OCI-LY1 (cell line): Measurements from ENCODE around the gene CACNB3.

Experiments used
- H2AFZ ChIP-seq: fragments of 200-600 bp; sonication (generic), shearing (Covaris generic); 2 replicates; pipeline ENCODE4 v1.6.0; 2014; ENCODE audit warnings: antibody characterized with exemption, mild to moderate bottlenecking, low read length
- H3F3A ChIP-seq: fragments of 200-600 bp; sonication (generic), shearing (Covaris generic); 2 replicates; pipeline ENCODE4 v1.6.0; 2014; ENCODE audit warnings: mild to moderate bottlenecking, antibody characterized with exemption, low read length, moderate library complexity; ENCODE audit not compliant: insufficient read depth
- H3K27ac ChIP-seq: fragments of 200-600 bp; sonication (generic); 2 replicates; pipeline ENCODE4 v1.5.1; 2014; ENCODE audit warnings: low read length, mixed run types, mild to moderate bottlenecking, low read depth; ENCODE audit not compliant: poor library complexity, severe bottlenecking
- H3K27me3 ChIP-seq: fragments of 200-600 bp; sonication (generic); 2 replicates; pipeline ENCODE4 v1.6.0; 2014; ENCODE audit warnings: antibody characterized with exemption, mild to moderate bottlenecking, low read length, moderate library complexity; ENCODE audit not compliant: insufficient read depth
- H3K36me3 ChIP-seq: fragments of 200-600 bp; sonication (generic); 2 replicates; pipeline ENCODE4 v1.6.1; 2014; ENCODE audit warnings: mild to moderate bottlenecking, antibody characterized with exemption, low read length, moderate library complexity, mixed read lengths; ENCODE audit not compliant: insufficient read depth
- H3K4me1 ChIP-seq: fragments of 200-600 bp; sonication (generic); 2 replicates; pipeline ENCODE4 v1.5.1; 2014; ENCODE audit warnings: mild to moderate bottlenecking, low read length, moderate library complexity; ENCODE audit not compliant: insufficient read depth, severe bottlenecking
- H3K4me2 ChIP-seq: fragments of 200-600 bp; sonication (generic), shearing (Covaris generic); 2 replicates; pipeline ENCODE4 v1.6.1; 2014; ENCODE audit warnings: low read length
- H3K4me3 ChIP-seq: fragments of 200-600 bp; sonication (generic); 2 replicates; pipeline ENCODE4 v1.5.1; 2014; ENCODE audit warnings: low read length, low read depth, mild to moderate bottlenecking, mixed read lengths; ENCODE audit not compliant: poor library complexity, severe bottlenecking
- H3K79me2 ChIP-seq: fragments of 200-600 bp; shearing (Covaris generic); 2 replicates; pipeline ENCODE4 v1.6.1; 2016; ENCODE audit warnings: mixed run types, low read length, mixed read lengths; ENCODE audit not compliant: insufficient read depth
- H3K9ac ChIP-seq: fragments of 200-600 bp; sonication (generic), shearing (Covaris generic); 2 replicates; pipeline ENCODE4 v1.6.1; 2014; ENCODE audit warnings: mild to moderate bottlenecking, low read length, mixed read lengths
- H3K9me2 ChIP-seq: fragments of 200-600 bp; sonication (generic), shearing (Covaris generic); 2 replicates; pipeline ENCODE4 v1.6.1; 2014; ENCODE audit warnings: low read depth, mild to moderate bottlenecking, low read length, mixed read lengths
- H3K9me3 ChIP-seq: fragments of 200-600 bp; shearing (Covaris generic); 2 replicates; pipeline ENCODE4 v1.6.1; 2014; ENCODE audit warnings: low read length, mixed read lengths
- H4K20me1 ChIP-seq: fragments of 200-600 bp; sonication (generic), shearing (Covaris generic); 2 replicates; pipeline ENCODE4 v1.6.0; 2016; ENCODE audit warnings: mild to moderate bottlenecking, low read length; ENCODE audit not compliant: insufficient read depth
- CTCF ChIP-seq: fragments of 200-600 bp; sonication (generic), shearing (Covaris generic); IDR thresholded peaks from 2 replicates; pipeline ENCODE4 v1.5.1; 2017; ENCODE audit warnings: mild to moderate bottlenecking, antibody characterized with exemption, low read length, moderate library complexity, mixed read lengths
- EZH2 ChIP-seq: fragments of 200-600 bp; sonication (generic), shearing (Covaris generic); IDR thresholded peaks from 2 replicates; pipeline ENCODE4 v1.8.0; 2017; ENCODE audit warnings: borderline replicate concordance, mixed run types, mild to moderate bottlenecking, antibody characterized with exemption, low read length, moderate library complexity, mixed read lengths

Gene CACNB3

GRCh38 chr12:48800457-48800856 lies 17.8 kb upstream of the CACNB3 start:
- Histone ChIP-seq H3K36me3 (no peaks in the 10 kb centered on the region), H3K9me2 (no peaks in the 10 kb centered on the region), H3K4me3 (no peak overlapping the region), H3K4me1 (no peaks in the 10 kb centered on the region), H3K9ac (no peak overlapping the region), H2AFZ (no peak overlapping the region), H3F3A (no peaks in the 10 kb centered on the region), H3K9me3 (no peaks in the 10 kb centered on the region), H3K79me2 (no peaks in the 10 kb centered on the region), H3K4me2 (no peak overlapping the region), H3K27me3 (no peaks in the 10 kb centered on the region), H4K20me1 (no peaks in the 10 kb centered on the region), H3K27ac (no peak overlapping the region)
- TF ChIP-seq EZH2 (no peak), CTCF (no peak)

- no peak for TF ChIP-seq CTCF
- no peak for TF ChIP-seq EZH2
- Histone ChIP-seq H3K4me2 (no peak overlapping the region), H3K9ac (no peak overlapping the region), H3F3A (no peaks in the 10 kb centered on the region), H3K27me3 (no peaks in the 10 kb centered on the region; the same call in 1 of the 2 replicates), H3K36me3 (no peaks in the 10 kb centered on the region), H2AFZ (no peak overlapping the region), H4K20me1 (no peaks in the 10 kb centered on the region), H3K4me3 (no peak overlapping the region), H3K4me1 (no peaks in the 10 kb centered on the region), H3K9me3 (no peaks in the 10 kb centered on the region), H3K27ac (no peak overlapping the region), H3K9me2 (no peaks in the 10 kb centered on the region), H3K79me2 (no peaks in the 10 kb centered on the region)
Measured at GRCh38 chr12:48800971-48801370, 17.3 kb upstream of the CACNB3 start.

- Histone ChIP-seq H3K4me2 (no peak overlapping the region), H3K36me3 (no peaks in the 10 kb centered on the region)
- TF ChIP-seq EZH2 (no peak), CTCF (no peak)
Measured at GRCh38 chr12:48803675-48804074, 14.6 kb upstream of the CACNB3 start.

More at GRCh38 chr12:48803675-48804074, 14.6 kb upstream of the CACNB3 start:
- H3K4me3 ChIP-seq, result no peak overlapping the region
- no peak overlapping the region for H3K27ac ChIP-seq
- no peaks in the 10 kb centered on the region; the same call in 1 of the 2 replicates for H3K27me3 ChIP-seq
- no peaks in the 10 kb centered on the region for H4K20me1 ChIP-seq
- no peak overlapping the region for H3K9ac ChIP-seq
- H3F3A ChIP-seq, result no peaks in the 10 kb centered on the region
- H3K9me2 ChIP-seq, result no peaks in the 10 kb centered on the region
- H3K9me3 ChIP-seq, result no peaks in the 10 kb centered on the region
- H3K4me1 ChIP-seq, result no peaks in the 10 kb centered on the region
- no peaks in the 10 kb centered on the region for H3K79me2 ChIP-seq
- no peak overlapping the region for H2AFZ ChIP-seq
